Prostate gland (tissue), 2 donors: ENCODE measurements around the gene WDR62. TPM values are rescaled to one million over a fixed set of nuclear protein-coding genes. Genes with fewer than 3 reads are reported as not detected.
"Not testable (repeated sequence)": the region's sequence is repeated elsewhere in the genome, so short reads cannot be mapped to it uniquely, and the experiment has no call there.

Experiments used
- DNase-seq: peaks from one replicate; pipeline ENCODE4 v3.0.0-alpha.2; 2019; ENCODE audit warnings: low spot score
- H3K27ac ChIP-seq, 2 donors: fragments of 200-600 bp; sonication (generic); 2 replicates each; pipeline ENCODE4 v1.5.1; 2017 to 2019
- H3K27me3 ChIP-seq: fragments of 200-600 bp; sonication (generic); replicated peaks from 2 replicates; pipeline ENCODE4 v1.5.1; 2019; ENCODE audit not compliant: insufficient read depth
- H3K36me3 ChIP-seq, 2 donors: fragments of 200-600 bp; sonication (generic); 1 replicate in 1 of 2; 2 replicates in 1 of 2; pipeline versions ENCODE4 v1.5.1 to v1.8.1; 2017 to 2019
- H3K4me1 ChIP-seq: fragments of 200-600 bp; sonication (generic); replicated peaks from 2 replicates; pipeline ENCODE4 v1.5.1; 2019
- H3K4me3 ChIP-seq, 2 donors: fragments of 200-600 bp; sonication (generic); 2 replicates each; pipeline ENCODE4 v1.5.1; 2017 to 2019
- H3K9me3 ChIP-seq: fragments of 200-600 bp; sonication (generic); 2 replicates; pipeline ENCODE4 v1.5.1; 2017
- CTCF ChIP-seq, 4 experiments: fragments of 200-600 bp in 2 of 4; fragments of 450-650 bp in 2 of 4; sonication (generic) in 2 of 4; IDR thresholded peaks; 1 replicate in 3 of 4; 2 replicates in 1 of 4; pipeline ENCODE4 v1.5.1; 2016 to 2019; ENCODE audit warnings: antibody characterized with exemption in 4 of 4, mild to moderate bottlenecking in 2 of 4, moderate library complexity in 2 of 4
- POLR2A ChIP-seq: fragments of 450-650 bp; IDR thresholded peaks from one replicate; pipeline ENCODE4 v1.6.1; 2016; ENCODE audit warnings: antibody characterized with exemption, mild to moderate bottlenecking
- POLR2AphosphoS5 ChIP-seq: sonication (generic); formaldehyde crosslinking; IDR thresholded peaks from one replicate; pipeline ENCODE4 v1.6.1; 2017; ENCODE audit warnings: antibody characterized with exemption
- WGBS: methylation state at CpG from one replicate; pipeline ENCODE4 v1.1.5; 2018; 5-methylcytosine and 5-hydroxymethylcytosine counted together
- intact Hi-C: fragments of 100-400 bp; cut with DNase I; formaldehyde crosslinking; loops from one replicate; pipeline ENCODE4 v1.14.2; 2022
- total RNA-seq, 2 donors: library from RNA; depleted of rRNA; stranded (reverse); fragments of >200 nt; gene quantifications; one replicate each; pipeline ENCODE4 v1.1.0, GENCODE V29; 2016

The WDR62 gene
- total RNA-seq, 2 donors from 2014 or later = 0.64 to 28.6 TPM

- intact Hi-C loops = no loop called here
- whole genome bisulfite sequencing = 87% methylated on average over 18 of the region's 18 CpGs
- Histone ChIP-seq H3K9me3 (no peaks in the 10 kb centered on the region), H3K27me3 (no peaks in the 10 kb centered on the region), H3K4me3 (no peak overlapping the region), H3K4me1 (no peaks in the 10 kb centered on the region), H3K27ac (no peak overlapping the region), H3K36me3 (peaks cover 0 to 4% of the 10 kb centered on the region in 2 donors)
- DNase-seq = no peak
- TF ChIP-seq POLR2AphosphoS5 = no peak
- no peak for TF ChIP-seq CTCF (IDR thresholded peaks at IDR 0.05)
- TF ChIP-seq POLR2A = no peak
Measured at GRCh38 chr19:36120984-36121358, 66.3 kb downstream of the WDR62 start.

- H3K36me3 ChIP-seq = peaks cover 0 to 4% of the 10 kb centered on the region in 2 donors
- H3K27me3 ChIP-seq = no peaks in the 10 kb centered on the region
- no peak for DNase-seq
- 86% methylated on average over 49 of the region's 49 CpGs for WGBS
- H3K27ac ChIP-seq = no peak overlapping the region
- H3K4me3 ChIP-seq = no peak overlapping the region
- no peaks in the 10 kb centered on the region for H3K9me3 ChIP-seq
- no peaks in the 10 kb centered on the region for H3K4me1 ChIP-seq
- TF ChIP-seq POLR2A (no peak), CTCF (IDR thresholded peaks at IDR 0.05) (no peak), POLR2AphosphoS5 (no peak)
- intact Hi-C loops = no loop called here
Measured at GRCh38 chr19:36121486-36122124, 66.9 kb downstream of the WDR62 start.

GRCh38 chr19:36125557-36125956 is 70.9 kb downstream of the WDR62 start:
- H3K36me3 ChIP-seq = peaks cover 0 to 4% of the 10 kb centered on the region in 2 donors

GRCh38 chr19:36128392-36128736 is 73.7 kb downstream of the WDR62 start:
- Histone ChIP-seq H3K4me3 (peak overlapping the region; percentile 30 to 35), H3K4me1 (no peaks in the 10 kb centered on the region), H3K9me3 (no peaks in the 10 kb centered on the region), H3K36me3 (no peaks in the 10 kb centered on the region), H3K27me3 (no peaks in the 10 kb centered on the region), H3K27ac (peak overlapping the region; percentile 80 to 84)
- intact Hi-C loops = no loop called here
- TF ChIP-seq POLR2A = no peak
- TF ChIP-seq CTCF (IDR thresholded peaks at IDR 0.05) = no peak
- TF ChIP-seq POLR2AphosphoS5 = no peak
- WGBS = 15% methylated on average over 10 of the region's 10 CpGs
- DNase-seq = no peak

More at GRCh38 chr19:36125557-36125956, 70.9 kb downstream of the WDR62 start:
- H3K4me3 ChIP-seq = no peak overlapping the region
- 77% methylated on average over 9 of the region's 9 CpGs for WGBS
- TF ChIP-seq POLR2AphosphoS5 (no peak), CTCF (IDR thresholded peaks at IDR 0.05) (no peak), POLR2A (no peak)
- intact Hi-C loops = no loop called here
- no peak for DNase-seq
- H3K9me3 ChIP-seq = no peaks in the 10 kb centered on the region
- H3K27ac ChIP-seq = no peak overlapping the region
- no peaks in the 10 kb centered on the region for H3K27me3 ChIP-seq
- no peaks in the 10 kb centered on the region for H3K4me1 ChIP-seq

- H3K27ac ChIP-seq = not testable (repeated sequence)
Measured at GRCh38 chr19:36131221-36131620, 76.5 kb downstream of the WDR62 start.

GRCh38 chr19:36134867-36135266 is 80.2 kb downstream of the WDR62 start:
- 98% methylated on average over 4 of the region's 4 CpGs for WGBS

More at GRCh38 chr19:36131221-36131620, 76.5 kb downstream of the WDR62 start:
- H3K36me3 ChIP-seq, H3K9me3 ChIP-seq, intact Hi-C loops, H3K27me3 ChIP-seq, H3K4me3 ChIP-seq, DNase-seq, H3K4me1 ChIP-seq: not testable (repeated sequence)
- 71% methylated on average over 6 of the region's 6 CpGs for WGBS

More at GRCh38 chr19:36134867-36135266, 80.2 kb downstream of the WDR62 start:
- H3K4me3 ChIP-seq, H3K27me3 ChIP-seq, H3K36me3 ChIP-seq, H3K27ac ChIP-seq, H3K9me3 ChIP-seq, H3K4me1 ChIP-seq, DNase-seq, intact Hi-C loops: not testable (repeated sequence)
